Stimulated activated CD8-positive, alpha-beta memory T cell treated with anti-CD3 and anti-CD28 coated beads, Interleukin-15, amount 100 ng/mL, for 4 hours (primary cell): ENCODE measurements around the gene RASSF8.

Experiments used
- DNase-seq, 2 donors: peaks; one replicate each; pipeline ENCODE4 v3.0.0-alpha.2; 2020; ENCODE audit warnings: low read depth in 2 of 2

RASSF8 gene

GRCh38 chr12:26058818-26059217, 100.3 kb downstream of the RASSF8 start:
- no peak for DNase-seq

GRCh38 chr12:26062006-26062405, 103.5 kb downstream of the RASSF8 start:
- DNase-seq: no peak

- no peak for DNase-seq
Measured at GRCh38 chr12:26062566-26062965, 104.1 kb downstream of the RASSF8 start.

- no peak for DNase-seq
Measured at GRCh38 chr12:26065451-26065850, 107.0 kb downstream of the RASSF8 start.

- DNase-seq: no peak
Measured at GRCh38 chr12:26068503-26068902, 110.0 kb downstream of the RASSF8 start.

- no peak for DNase-seq
Measured at GRCh38 chr12:26069796-26070195, 111.3 kb downstream of the RASSF8 start.

- DNase-seq: no peak
Measured at GRCh38 chr12:26077915-26078702, 119.6 kb downstream of the RASSF8 start.

- DNase-seq: no peak
Measured at GRCh38 chr12:26080911-26081310, 122.4 kb downstream of the RASSF8 start.

- DNase-seq: no peak
Measured at GRCh38 chr12:26086936-26087335, 128.5 kb downstream of the RASSF8 start.

GRCh38 chr12:26088998-26089397, 130.5 kb downstream of the RASSF8 start:
- no peak for DNase-seq

GRCh38 chr12:26090836-26091510, 132.5 kb downstream of the RASSF8 start:
- no peak for DNase-seq

GRCh38 chr12:26091822-26092221, 133.3 kb downstream of the RASSF8 start:
- no peak for DNase-seq

GRCh38 chr12:26092346-26093105, 134.0 kb downstream of the RASSF8 start:
- no peak for DNase-seq

GRCh38 chr12:26095186-26095585, 136.7 kb downstream of the RASSF8 start:
- no peak for DNase-seq

GRCh38 chr12:26096036-26096435, 137.6 kb downstream of the RASSF8 start:
- no peak for DNase-seq

- DNase-seq: peak; percentile 2 to 12
Measured at GRCh38 chr12:26097046-26097878, 138.8 kb downstream of the RASSF8 start.

GRCh38 chr12:26100666-26101349, 142.3 kb downstream of the RASSF8 start:
- no peak for DNase-seq

GRCh38 chr12:26101350-26101734, 142.9 kb downstream of the RASSF8 start:
- DNase-seq: no peak

GRCh38 chr12:26101763-26102162, 143.3 kb downstream of the RASSF8 start:
- no peak for DNase-seq

GRCh38 chr12:26102953-26103352, 144.5 kb downstream of the RASSF8 start:
- DNase-seq: no peak

GRCh38 chr12:26106347-26106746, 147.9 kb downstream of the RASSF8 start:
- DNase-seq: no peak
